ENCODE measurements around the gene NOL11. TPM values are rescaled to one million over a fixed set of nuclear protein-coding genes. Genes with fewer than 3 reads are reported as not detected.

NOL11 gene
- total and polyA plus RNA-seq, 2 experiments from 2014 or later, result 116 to 130 TPM

- Mint-ChIP-seq H3K4me3 (no peak overlapping the region), H3K36me3 (ENCODE audit: low read depth) (peaks cover 3% of the 10 kb centered on the region; the same call in 1 of the 3 replicates), H3K4me1 (no peaks in the 10 kb centered on the region), H3K9me3 (no peaks in the 10 kb centered on the region), H3K27me3 (ENCODE audit: insufficient read depth, low read depth, poor library complexity) (peaks cover 4% of the 10 kb centered on the region), H3K27ac (no peak overlapping the region)
- Histone ChIP-seq H3K4me1 (ENCODE audit: insufficient read depth) (no peaks in the 10 kb centered on the region), H3K79me2 (replicated peaks; ENCODE audit: insufficient read depth) (no peaks in the 10 kb centered on the region), H3K4me3 (no peak overlapping the region), H3K27ac (ENCODE audit: low read depth) (no peak overlapping the region; the same call in 1 of the 2 replicates), H3K9me2 (ENCODE audit: insufficient read depth) (no peaks in the 10 kb centered on the region), H3K4me2 (no peak overlapping the region), H3K27me3 (ENCODE audit: insufficient read depth) (no peaks in the 10 kb centered on the region), H3K36me3 (ENCODE audit: insufficient read depth) (no peaks in the 10 kb centered on the region), H4K20me1 (replicated peaks; ENCODE audit: insufficient read depth) (no peaks in the 10 kb centered on the region), H2AFZ (no peak overlapping the region), H3F3A (replicated peaks; ENCODE audit: low read depth) (no peaks in the 10 kb centered on the region)
- TF ChIP-seq EZH2 (IDR thresholded peaks at IDR 0.05; ENCODE audit: low read depth, unreplicated experiment), result no peak
- TF ChIP-seq ETS1 (IDR thresholded peaks at IDR 0.05), result no peak
- TF ChIP-seq CREB1 (CRISPR knock-in tag; IDR thresholded peaks at IDR 0.05; ENCODE audit: low read depth), result no peak
- TF ChIP-seq ZNF114 (CRISPR knock-in tag; IDR thresholded peaks at IDR 0.05), result no peak
- TF ChIP-seq POLR2AphosphoS5 (IDR thresholded peaks at IDR 0.05; ENCODE audit: low read depth), result no peak
- TF ChIP-seq JUNB (IDR thresholded peaks at IDR 0.05; ENCODE audit: unreplicated experiment), result no peak
- no peak for TF ChIP-seq ZNF331 (CRISPR knock-in tag; IDR thresholded peaks at IDR 0.05; ENCODE audit: low read depth)
- no peak for TF ChIP-seq EZH2phosphoT487 (IDR thresholded peaks at IDR 0.05; ENCODE audit: unreplicated experiment)
- ATAC-seq (no peak), DNase-seq (ENCODE audit: low spot score) (no peak)
Measured at GRCh38 chr17:67675481-67675880, 42.3 kb upstream of the NOL11 start.

- no peaks in the 10 kb centered on the region for H3K4me1 Mint-ChIP-seq
- TF ChIP-seq ZNF462 (CRISPR knock-in tag; IDR thresholded peaks at IDR 0.05), result no peak
Measured at GRCh38 chr17:67676305-67676704, 41.4 kb upstream of the NOL11 start.

More at GRCh38 chr17:67676305-67676704, 41.4 kb upstream of the NOL11 start:
- Histone ChIP-seq H3K9me2 (ENCODE audit: insufficient read depth) (no peaks in the 10 kb centered on the region), H3K4me1 (ENCODE audit: insufficient read depth) (no peaks in the 10 kb centered on the region), H3K4me2 (no peak overlapping the region), H4K20me1 (replicated peaks; ENCODE audit: insufficient read depth) (no peaks in the 10 kb centered on the region), H3K36me3 (ENCODE audit: insufficient read depth) (no peaks in the 10 kb centered on the region), H3K79me2 (replicated peaks; ENCODE audit: insufficient read depth) (no peaks in the 10 kb centered on the region), H3K4me3 (no peak overlapping the region), H3F3A (replicated peaks; ENCODE audit: low read depth) (no peaks in the 10 kb centered on the region), H2AFZ (no peak overlapping the region), H3K27me3 (ENCODE audit: insufficient read depth) (no peaks in the 10 kb centered on the region), H3K27ac (ENCODE audit: low read depth) (peak overlapping the region; percentile 79; the same call in 1 of the 2 replicates)
- Mint-ChIP-seq H3K4me3 (no peak overlapping the region), H3K9me3 (no peaks in the 10 kb centered on the region), H3K27me3 (ENCODE audit: insufficient read depth, low read depth, poor library complexity) (peaks cover 4% of the 10 kb centered on the region), H3K36me3 (ENCODE audit: low read depth) (peaks cover 3% of the 10 kb centered on the region; the same call in 1 of the 3 replicates), H3K27ac (no peak overlapping the region)
- DNase-seq (ENCODE audit: low spot score) (no peak), ATAC-seq (no peak)

Data from GM23338 (cell line).